RKO (cell line): ENCODE data around the gene AVL9.
"Not testable (repeated sequence)": the region's sequence is repeated elsewhere in the genome, so short reads cannot be mapped to it uniquely, and the experiment has no call there.

Experiments used
- DNase-seq: peaks from one replicate; pipeline ENCODE4 v3.0.0-alpha.2; 2016; ENCODE audit warnings: low spot score

Gene AVL9

DNA sequence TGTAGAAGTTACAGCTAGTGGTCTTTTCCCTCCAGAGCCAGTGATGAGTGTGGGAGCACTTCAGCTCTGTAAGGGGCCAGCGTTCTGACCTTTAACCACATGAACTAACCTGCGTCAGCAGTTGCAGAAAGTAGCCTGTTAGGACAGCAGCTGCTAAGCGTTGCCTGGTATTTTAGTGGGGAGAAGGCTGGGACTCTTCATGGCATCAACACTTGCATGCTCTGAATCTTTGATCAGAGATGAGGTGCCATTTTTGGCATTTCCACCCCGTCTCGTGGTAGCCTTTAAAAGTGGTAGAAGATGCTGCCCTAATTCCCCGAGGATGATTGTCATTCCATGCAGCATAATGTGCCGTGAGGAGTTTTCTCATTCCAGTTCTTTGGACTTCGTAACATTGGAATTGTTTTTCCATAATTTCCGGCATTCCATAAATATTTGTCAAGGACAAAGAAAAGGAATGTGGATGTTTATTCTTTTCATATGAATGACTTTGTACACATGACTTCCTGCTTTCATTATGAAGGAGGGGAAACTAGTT, 92.2 kb downstream of the AVL9 start:
- no peak for DNase-seq

DNA sequence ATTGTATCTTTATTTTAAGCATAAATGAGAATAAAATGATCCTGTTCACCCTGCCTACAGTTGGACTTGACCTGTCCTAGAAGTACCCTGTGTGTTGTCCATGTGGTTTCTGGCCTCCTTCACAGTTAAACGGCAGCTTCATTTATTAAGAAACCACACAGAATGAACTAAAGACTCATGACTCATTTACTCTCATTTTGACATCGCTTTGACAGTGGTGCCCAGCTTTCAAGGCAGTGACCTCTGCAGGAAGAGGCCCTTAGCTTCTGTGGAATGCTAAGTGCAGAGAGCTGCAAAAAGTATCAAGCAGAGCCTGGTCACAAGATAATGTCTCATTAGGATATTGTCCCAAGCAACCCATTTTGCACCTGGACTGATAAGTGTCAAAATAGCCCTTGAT, 93.4 kb downstream of the AVL9 start:
- peak; percentile 37 for DNase-seq

DNA sequence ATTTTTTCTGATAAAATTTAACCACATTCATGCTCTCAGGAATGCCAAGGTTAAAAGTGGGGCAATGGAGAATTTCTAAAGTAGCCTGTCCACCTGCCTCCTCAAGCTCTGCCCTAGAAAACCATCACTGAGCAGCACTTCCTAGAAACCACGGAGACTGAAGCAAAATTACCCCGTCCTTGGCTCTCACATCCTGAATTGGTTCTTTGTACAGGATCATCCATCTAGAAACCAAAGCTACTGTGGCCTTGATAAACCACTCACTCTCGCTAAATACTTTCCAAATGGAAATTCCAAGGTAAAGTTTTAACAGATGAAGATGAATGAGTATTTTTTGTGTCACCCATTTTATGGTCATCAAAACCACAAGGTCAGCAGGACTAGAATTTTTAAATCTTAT, 96.6 kb downstream of the AVL9 start:
- no peak for DNase-seq

DNA sequence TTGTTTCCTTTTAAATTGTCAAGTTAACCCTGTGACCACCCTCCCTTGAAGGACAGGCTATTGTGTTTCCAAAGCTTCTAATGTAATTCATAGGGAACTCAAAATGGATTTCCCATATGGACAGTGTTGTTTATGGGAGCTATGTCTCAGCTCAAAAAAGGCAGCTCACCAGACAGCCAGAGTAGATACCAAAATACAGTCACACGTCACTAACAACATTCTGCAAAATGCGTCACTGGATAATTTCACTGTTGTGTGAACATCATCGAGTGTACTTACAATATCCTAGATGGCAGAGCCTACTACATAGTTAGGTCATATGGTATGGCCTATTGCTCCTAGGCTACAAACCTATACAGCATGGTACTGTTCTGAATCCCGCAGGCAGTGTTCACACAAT, 97.4 kb downstream of the AVL9 start:
- DNase-seq, result no peak

DNA sequence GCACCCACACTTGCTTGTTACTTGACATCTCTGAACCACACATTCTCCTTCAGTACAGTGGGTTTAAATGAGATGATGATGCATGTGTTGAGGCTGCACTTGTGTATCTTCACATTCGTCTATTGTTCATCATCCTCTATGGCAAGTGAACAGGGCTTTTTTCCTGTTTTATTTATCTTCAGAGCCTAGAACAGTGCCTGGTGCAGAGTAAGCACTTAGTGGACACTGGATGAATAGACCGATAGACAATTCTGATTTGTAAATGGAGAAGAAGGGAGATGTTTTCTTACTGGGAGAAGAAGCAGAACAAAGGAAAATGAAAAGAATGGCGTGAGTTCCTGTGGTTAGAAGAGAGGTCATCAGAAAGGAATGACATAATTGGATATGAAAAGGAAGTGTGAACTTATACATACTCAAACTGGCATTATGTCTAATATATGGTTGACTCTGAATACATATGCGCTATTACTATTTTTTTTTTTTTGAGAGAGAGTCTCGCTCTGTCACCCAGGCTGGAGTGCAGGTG, 99.7 kb downstream of the AVL9 start:
- no peak for DNase-seq

DNA sequence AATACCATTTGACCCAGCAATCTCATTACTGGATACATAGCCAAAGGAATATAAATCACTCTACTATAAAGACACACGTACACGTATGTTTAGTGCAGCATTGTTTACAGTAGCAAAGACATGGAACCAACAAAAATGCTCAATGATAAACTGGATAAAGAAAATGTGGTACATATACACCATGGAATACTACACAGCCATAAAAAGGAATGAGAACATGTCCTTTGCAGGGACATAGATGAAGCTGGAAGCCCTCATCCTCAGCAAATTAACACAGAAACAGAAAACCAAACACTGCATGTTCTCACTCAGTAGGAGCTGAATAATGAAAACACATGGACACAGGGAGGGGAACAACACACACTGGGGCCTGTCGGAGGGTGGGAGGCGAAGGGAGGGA, 105.9 kb downstream of the AVL9 start:
- not testable (repeated sequence) for DNase-seq

DNA sequence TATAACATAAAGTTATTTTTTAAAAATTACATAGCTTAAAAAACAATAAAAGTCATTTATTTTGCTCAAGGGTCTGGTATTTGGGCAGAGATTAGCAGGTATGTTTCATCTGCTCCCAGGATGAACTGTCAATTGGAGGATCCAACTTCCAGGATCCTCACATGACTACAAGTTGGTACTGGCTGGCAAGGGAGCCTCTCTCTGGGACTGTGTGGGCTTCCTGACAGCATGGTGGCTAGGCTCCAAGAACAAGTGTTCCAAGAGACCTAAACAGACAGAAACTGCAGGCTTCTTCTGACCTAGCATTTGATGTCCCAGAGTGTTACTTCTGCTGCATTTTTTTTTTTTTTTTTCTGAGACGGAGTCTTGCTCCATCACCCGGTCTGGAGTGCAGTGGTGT, 107.2 kb downstream of the AVL9 start:
- no peak for DNase-seq

DNA sequence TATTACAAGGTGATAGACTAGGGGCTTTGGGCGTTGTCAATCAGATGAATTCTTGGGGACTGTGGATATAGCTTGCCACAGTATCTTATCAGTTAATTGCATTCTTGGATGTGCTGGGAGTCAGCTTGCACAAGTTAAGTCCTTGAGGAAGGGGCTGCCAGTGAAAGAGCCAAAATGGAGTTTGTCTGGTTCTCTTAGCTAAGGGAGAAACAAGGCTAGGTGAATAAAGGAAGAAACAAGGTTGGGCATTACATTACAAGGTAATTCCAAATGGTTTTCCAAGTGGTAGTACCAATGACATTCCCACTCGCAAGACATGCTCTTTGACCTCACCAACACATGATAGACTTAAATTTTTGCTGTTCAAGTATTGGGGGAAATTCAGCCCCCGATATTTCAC, 108.2 kb downstream of the AVL9 start:
- DNase-seq, result not testable (repeated sequence)

DNA sequence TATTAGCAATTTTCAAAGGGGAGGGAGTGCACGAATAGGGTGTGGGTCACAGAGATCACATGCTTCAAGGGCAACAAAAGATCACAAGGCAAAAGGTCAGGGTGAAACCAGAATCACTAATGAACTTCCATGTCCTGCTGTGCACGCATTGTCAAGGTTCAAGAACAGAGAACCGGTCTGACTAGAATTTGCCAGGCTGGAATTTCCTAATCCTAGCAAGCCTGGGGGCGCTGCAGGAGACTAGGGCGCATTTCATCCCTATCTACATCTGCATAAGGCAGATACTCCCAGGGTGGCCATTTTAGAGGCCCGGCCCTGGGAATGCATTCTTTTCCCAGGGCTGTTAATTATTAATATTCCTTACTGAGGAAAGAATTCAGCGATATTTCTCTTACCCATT, 108.8 kb downstream of the AVL9 start:
- DNase-seq, result not testable (repeated sequence)

DNA sequence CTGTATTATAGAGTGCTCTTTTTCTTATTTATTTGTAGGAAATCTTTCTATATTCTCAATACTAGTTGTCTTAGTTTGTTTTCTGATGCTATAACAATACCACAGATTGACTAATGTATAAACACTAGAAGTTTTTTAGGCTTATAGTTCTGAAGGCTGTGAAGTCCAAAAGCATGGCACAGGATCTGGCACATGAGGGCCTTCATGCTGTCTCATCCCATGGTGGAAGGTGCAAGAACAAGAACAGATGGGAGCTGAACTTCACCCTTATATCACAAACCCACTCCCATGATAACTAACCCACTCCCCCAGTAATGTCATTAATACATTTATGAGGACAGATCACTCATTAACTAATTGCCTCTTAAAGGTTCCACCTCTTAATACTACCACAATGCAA, 109.7 kb downstream of the AVL9 start:
- no peak for DNase-seq

DNA sequence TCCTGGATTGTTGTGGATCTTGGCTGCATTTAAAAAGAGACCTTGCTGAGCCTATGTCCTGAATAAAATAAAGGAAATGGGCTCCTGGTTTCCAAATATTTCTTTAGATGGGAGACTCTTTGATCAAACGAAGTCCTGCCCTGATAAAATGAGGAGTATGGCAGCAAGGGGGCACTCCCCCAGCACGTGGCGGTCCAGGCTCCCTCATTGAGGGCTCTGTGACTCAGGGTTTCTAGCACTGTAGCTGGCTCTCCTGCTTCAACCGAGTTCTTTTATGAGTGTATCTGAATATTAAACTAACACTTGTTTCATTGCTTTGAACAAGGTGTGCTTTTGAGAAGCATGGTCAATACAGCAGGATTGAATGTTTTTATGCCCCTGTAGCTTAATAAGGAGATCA, 114.2 kb downstream of the AVL9 start:
- DNase-seq, result no peak

DNA sequence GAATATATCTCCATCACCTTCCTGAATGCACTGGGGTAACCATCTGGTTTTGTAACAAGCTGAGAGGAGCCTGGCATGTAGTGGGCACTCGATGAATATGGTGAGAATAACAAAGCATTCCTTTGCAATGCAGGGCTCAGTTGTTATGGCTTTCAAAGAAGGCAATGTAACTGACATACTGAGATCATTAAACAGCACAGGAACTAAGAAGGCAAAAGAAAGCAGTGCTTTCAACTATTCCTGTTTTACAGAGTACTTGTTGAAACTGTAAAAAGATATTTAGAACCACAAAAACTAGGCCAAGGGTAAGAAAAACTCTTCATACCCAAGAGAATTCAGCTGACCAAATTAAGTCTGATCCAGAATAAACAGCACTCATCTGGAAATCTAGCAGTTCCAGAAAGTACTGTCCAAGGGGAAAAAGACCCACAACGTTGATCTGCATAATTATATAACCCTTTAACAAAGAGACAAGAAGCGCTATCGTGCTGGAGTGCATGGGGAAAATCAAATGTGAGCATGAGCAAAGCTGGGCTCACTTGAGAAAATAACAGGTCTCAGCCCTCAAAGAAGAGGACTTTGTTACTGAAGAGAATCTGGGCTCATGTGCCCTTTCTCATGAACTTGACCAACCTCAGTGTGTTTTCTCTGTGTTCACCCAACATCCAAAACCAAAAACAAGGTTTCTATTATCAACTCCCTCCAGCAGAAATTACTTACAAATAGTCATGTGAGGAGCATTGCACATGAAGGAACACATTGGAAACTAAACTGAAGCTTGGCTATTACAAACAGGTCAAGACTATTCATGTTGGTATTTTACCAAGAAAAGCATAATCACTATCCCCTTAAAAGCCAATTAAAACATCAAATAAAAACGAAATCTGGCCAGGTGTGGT, 116.2 kb downstream of the AVL9 start:
- no peak for DNase-seq

DNA sequence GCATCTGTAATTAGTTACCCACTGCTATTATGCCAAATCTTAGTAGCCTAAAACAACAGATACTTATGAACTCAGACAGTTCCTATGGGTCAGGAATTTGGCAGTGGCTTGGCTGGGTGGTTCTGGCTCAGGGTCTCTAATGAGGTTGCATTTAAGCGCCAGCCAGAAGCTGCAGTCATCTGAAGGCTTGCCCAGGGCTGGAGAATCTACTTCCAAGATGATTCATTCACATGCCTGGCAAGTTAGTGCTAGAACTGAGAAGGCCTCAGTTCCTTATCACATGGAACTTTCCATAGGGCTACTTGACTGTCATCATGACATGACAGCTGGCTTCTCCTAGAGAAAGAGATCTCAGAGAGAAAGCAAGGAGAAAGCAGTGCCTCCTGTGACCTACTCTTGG, 121.3 kb downstream of the AVL9 start:
- peak; percentile 54 for DNase-seq

DNA sequence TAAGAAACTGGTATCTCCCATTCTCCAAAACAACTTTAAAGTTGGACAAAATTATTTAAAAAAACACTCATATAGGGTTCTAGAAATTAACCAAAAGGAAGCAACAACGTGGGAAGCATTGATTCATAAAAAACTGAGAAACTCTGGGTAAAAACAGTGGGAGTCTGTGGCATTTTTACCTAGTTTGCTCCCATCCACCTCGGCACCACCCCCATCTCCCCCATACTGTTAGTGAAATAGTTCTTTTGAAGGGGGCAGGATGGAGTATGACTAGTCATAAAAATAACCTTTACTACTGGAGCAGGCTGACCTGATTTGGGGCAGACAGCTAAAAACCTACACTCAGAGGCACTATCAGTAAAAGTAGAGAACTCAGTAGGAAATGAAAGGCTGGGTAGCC, 123.2 kb downstream of the AVL9 start:
- no peak for DNase-seq

DNA sequence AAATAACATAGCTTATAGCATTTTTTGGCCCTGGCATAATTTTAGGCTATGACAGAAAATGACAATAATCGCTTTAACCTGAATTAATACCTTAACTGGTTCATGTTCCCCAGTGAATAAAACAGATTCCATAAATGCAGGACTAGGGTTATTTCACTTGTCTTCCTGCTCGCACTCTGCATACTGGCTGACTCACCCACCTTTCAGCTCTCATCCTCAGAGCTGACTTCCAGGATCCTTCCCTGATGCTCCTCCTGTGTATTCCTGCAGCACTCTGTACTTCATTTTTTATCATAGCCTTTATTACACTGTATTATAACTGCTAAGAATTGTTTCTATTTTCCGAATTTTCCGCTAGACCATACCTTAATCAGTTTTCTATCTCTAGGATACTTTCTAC, 123.7 kb downstream of the AVL9 start:
- no peak for DNase-seq

DNA sequence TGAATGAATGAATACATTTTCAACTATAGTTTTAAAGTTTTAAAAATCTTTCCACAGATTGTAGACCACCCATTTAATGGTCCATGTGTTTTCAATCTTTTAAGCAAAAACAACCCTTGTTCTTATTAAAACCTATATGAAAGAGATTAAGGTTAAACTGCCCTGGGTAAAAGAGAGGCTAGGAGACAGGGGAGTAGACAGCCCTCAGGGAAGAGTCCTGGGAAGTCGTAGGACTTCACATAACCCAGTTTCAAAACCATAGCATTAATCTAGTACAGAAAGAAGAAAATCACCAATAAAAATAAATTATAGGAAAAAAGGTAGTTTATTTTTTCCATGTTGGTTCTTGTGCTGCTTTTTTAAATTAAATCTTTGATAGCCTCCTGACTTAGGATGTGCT, 124.1 kb downstream of the AVL9 start:
- DNase-seq, result not testable (repeated sequence)

DNA sequence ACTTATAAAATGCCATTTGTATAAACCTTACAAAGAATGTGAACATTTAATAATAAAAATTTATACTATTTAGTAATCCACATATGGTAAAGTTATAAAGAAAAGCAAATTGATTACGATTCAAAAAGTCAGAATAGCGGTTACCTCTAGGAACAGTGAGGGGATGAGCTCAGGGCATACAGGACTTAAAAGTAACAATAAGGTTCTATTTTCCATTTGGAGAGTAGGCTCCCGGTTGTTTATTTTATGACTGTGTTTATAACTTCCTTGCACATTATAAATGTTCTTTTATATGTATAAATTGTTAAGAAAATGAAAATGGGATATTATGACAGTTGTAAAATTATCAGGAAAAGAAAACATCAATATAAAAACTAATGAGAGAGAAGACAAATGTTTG, 135.7 kb downstream of the AVL9 start:
- no peak for DNase-seq

DNA sequence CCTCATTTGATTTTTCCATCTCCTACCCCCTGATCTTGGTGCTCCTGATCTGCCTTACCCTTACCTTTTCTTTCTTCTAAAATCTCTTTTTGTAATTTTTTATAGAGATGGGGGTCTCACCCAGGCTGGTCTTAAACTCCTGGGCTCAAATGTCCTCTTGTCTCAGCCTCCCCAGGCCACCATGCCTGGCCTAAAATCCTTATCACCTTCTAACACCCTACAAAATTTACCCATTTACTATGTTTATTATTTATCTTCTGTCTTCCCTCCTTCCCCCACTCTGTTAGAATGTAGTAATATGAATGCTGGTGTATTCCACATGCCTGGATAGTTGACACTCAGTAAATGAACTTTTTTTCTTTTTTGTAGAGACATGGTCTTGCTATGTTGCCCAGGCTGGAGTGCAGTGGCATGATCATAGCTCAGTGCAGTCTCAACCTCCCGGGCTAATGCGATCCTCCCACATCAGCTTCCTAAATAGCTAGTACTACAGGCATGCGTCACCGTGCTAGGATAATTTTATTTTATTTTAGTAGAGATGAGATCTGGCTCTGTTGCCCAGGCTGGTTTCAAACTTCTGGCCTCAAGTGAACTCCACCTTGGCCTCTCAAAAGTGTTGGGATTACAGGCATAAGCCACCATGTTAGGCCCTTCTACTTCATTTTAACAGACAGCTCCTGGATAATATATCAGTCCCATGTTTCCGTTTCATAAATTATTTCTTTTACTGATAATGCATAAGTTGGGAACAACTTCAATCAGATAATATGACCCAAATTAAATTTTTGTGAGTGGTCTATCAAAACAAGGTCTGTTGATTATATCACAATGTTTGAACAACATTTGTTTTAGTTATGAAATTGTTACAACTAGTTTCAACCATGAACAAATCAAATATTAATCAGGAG, 136.6 kb downstream of the AVL9 start:
- not testable (repeated sequence) for DNase-seq

DNA sequence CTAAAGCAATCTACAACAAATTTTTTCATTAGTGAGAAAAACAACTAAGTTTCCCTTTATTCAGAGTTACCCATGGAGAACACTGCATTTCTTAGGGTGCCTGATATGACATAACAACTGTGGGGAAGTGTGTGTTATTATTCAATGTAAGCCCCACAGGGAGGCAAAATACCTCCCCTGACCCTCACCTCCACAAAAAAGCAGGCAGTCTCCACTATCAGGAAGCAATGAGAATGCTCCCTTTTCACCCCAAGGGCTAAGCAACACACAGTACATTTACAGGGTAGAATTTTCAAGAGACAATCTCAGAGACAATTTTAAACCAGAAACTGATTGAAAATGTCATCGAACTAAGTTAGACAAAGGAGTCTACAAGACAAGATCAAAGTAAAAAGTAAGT, 138.2 kb downstream of the AVL9 start:
- DNase-seq, result not testable (repeated sequence)

DNA sequence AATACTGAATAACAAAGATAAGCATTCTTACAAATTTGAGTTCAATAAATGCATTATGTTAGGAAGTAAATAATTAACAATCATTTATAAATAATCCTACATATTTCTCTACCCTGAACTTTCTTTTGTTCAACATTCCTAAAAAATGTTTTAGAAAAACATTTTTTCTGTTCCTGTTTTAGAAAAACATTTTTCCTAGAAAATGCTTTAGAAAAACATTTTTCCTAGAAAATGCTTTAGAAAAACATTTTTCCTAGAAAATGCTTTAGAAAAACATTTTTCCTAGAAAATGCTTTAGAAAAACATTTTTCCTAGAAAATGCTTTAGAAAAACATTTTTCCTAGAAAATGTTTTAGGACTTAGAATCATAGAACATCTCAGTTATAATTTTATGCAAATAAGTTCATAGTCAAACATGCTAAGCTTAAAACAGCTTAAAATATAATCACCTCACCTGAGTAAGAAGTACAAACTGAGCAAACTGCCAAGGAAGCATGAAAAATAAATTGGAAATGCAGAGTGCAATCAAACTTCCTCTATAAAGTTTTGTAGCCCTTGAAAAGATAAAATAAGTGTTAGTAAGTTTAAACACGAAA, 139.6 kb downstream of the AVL9 start:
- not testable (repeated sequence) for DNase-seq

DNA sequence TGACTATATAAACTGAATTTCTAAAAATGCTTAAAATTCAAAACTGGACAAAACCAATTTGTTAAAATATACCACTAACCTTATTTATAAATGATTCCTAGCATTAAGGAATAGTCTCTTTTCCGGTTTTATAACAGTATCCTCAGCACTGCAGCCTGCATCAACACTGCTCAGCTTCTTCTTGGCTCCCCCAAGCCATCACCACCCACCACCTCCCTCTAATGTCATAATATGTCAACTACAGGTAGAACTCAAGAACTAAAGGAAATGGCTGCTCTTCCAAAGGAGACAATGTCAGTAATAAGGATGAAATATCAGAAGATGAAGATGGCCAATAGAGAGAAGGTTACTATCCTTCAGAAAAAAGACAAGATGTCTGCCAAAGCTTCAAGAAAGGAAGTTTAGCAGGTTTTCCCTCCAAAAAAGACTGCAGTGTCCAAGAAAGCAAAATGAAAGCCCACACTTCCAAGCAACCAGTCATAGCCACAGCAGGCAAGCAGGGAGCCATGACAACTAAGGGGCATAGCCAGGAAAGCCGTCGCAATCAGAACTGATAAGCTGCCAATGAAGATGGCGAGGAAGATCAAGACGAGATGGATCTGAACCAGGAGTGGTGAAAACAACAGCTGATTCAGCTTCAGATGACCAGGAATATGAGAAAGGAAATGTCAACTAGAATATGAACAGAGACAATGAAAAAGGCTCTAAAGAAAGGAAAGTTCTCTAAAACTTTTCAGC, 141.6 kb downstream of the AVL9 start:
- not testable (repeated sequence) for DNase-seq
